Right lobe of liver (tissue), 4 donors: Measurements from ENCODE around the gene C1orf232.

Experiments used
- CTCF ChIP-seq, 4 donors: fragments of 200-600 bp in 3 of 4; fragments of 450-650 bp in 1 of 4; IDR thresholded peaks; one replicate each; pipeline versions ENCODE4 v1.5.1 to v1.8.0; 2016 to 2022; ENCODE audit warnings: antibody characterized with exemption in 4 of 4, mild to moderate bottlenecking in 2 of 4
- POLR2A ChIP-seq: fragments of 450-650 bp; IDR thresholded peaks from one replicate; pipeline ENCODE4 v1.6.1; 2017; ENCODE audit warnings: antibody characterized with exemption, mild to moderate bottlenecking
- donor health status: DM: no; HTN: no; CAD: no.
- donor health status: DM: no; HTN: no; CAD: no.
- donor health status: DM: no; HTN: yes; CAD: no.

- no peak for TF ChIP-seq CTCF (IDR thresholded peaks at IDR 0.05)
- no peak for TF ChIP-seq POLR2A
Observed at GRCh38 chr1:26189331-26189730, 20.6 kb upstream of the C1orf232 start.
